Kidney tubule cell (primary cell): Measurements from ENCODE around the gene REXO1.
A peak's percentile ranks its signal among the peaks of the same experiment; 100 is the strongest.

Source experiments
- DNase-seq: peaks from one replicate; pipeline ENCODE4 v3.0.0-alpha.2; 2018; ENCODE audit warnings: low spot score

REXO1 gene

DNA sequence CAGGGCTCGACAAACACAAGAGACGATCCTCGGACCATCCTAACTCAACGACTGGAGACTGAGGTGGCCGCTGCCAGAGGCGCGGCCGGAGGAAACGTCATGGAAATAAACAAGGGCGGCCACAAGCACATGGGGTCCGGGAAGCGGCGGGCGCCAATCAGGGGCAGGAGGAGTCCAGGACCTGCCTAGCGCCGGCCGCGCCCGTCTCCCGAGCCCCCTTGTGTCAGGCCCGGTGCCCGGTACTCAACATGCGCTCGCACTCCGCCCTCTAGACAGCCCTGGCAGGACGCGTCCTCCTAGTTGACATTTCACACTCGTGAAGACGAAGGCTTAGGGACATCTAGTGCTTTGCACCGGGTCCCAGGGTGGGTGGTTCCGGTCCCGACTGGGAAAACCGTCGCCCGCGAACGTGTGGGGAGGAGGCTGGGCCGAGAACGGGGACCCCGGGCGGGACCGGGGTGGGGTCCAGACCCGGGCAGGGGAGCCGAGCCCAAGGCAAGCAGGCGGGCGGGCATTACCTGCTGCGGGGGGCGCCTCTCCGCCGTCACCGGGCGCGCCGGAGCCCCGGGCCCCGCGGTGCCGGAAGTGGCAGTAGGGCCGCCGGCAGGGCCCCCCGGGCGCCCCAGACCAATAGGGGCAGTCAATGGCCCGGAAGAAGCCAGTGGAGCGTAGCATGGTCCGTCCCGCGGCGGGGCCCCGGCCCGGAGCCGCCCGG lies 442 bp downstream of the REXO1 start:
- peak; percentile 63 for DNase-seq

DNA sequence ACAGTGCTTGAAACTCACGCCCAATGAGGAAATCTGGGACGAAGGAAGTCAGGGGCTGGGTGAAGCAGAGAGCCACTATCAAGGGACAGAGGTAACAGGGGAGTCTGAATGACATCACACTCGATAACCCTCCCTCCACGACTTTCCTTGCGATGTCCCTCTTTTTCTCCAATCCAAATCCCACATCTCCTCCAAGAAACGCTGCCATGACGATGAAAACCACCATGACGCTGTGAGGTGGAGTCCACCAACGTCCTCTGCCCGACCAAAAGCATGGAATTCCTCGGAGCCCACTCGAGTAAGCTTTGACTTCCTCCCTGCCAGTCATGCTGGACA lies 967 bp downstream of the REXO1 start:
- no peak for DNase-seq

DNA sequence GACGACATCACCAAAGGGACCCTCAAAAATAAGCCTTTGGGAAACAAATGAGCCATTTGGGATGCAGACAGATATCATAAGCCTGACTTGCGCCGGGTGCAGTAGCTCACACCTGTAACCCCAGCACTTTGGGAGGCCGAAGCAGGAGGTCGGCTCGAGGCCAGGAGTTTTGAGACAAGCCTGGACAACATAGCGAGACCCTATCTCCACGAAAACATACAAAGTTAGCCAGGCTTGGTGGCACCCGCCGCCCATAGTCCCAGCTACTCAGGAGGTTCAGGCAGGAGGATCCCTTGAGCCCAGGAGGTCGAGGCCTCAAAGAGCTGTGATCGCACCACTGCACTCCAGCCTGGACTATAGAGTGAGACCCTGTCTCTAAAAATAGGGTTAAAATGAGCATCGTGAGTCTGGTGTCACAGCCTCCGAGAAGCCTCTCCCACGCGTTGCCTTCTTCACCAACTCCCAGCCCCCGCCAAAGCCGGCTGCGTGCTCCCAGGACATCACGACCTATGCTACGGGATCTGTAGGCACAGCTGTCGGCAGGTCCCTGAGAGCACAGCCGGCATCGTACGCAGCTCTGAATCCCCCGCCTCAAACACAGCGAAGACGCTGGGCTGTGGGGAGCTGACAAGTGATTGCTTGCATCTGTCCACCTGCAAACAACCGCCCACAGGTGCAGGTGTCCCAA lies 1.6 kb downstream of the REXO1 start:
- no peak for DNase-seq

DNA sequence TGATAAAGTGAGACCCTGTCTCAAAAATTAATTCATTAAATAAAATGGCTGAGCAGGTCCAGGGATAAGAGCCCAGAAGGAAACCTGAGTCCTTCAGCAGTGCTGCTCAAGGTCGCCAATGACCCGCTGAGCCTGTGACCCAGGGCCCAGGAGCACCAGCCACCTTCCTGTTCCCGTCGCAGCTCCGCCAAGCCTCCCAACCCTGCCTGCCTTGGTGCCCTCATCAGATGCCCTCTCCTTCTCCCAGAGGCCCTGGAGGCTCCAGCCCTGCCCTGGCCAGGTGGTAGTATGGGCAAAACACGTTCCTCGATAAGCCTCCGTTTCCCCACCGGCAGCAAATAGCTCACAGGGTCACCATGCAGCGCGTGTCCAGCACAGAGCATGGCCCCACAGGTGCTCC lies 2.6 kb downstream of the REXO1 start:
- DNase-seq = no peak

DNA sequence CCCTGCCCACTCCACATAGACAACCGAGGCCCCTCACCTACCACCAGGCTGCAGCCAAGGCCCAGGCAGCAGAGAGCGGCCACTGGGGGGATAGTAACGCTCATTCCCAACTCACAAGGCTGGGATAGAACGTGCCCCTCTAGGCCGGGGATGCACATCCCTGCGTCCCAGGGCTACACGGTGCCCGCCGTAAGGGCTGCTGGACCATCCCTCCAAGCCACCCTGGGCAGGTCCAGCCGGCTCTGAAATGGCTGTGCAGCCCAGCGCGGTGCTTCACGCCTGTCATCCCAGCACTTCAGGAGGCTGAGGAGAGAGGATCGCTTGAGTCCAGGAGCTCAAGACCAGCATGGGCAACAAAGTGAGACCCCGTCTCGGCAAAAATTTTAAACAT lies 3.2 kb downstream of the REXO1 start:
- no peak for DNase-seq

DNA sequence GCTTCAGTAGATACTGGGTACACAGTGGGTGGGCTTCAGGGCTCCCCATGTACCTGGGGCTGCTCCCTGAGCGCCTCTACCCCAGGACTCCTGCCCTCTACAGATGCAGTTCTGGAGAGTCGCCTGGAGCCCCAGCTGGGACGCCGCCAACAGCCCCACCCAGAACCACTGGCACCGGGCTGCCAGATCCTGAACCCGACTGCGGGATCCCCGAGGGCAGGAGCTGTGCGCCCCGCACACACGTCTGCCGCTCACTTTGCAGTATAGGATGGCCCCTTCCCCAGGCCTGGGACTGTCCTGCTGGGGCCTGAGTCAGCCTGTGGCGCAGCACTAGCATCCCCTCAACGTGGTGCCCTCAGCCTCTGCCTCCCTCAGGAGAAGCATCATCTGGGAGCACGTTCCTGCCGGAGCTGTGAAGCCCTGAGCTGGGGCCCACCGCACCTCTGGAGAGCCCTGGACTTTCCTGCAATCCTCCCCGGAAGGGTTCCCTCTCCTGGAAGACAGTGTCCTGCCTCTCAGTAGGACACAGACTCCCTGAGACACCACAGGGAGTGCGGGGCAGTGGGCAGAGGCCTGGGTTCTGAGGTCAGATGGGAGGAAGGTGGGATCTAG lies 3.7 kb downstream of the REXO1 start:
- DNase-seq = no peak

DNA sequence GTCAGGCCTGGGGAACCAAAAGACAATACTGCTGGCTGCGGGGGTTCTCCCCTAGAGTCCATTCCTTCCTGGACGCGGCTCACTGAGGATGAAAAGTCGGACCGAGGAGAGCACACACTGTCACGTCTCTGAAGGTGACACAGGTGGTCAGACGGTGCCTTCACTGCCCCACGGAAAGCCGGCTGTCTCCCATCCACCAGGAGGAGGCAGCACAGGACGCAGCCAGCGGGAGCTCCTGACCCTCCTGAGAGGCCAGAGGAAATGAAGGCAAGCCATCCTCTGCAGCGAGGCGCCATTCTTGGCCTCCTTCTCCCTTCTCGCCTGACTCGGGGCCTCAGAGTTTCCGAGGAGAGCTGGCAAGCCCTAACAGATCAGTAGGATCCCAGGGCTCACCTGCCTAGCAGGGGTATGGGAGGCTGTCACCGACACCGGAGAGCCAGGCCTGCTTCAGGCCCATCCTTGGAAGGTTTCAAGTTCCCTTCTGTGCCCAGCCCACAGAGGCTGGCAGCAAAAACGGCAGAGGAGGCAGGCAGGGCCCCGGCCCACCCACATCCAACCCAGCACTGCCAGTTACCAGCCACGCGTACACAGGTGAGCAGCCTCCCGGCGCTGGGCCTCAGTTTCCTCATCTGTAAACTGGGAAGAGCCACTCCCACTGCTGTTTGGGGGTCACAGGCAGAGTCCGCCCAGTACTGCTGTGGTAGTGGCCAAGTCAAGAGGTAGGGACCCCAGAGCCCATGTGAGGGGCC lies 4.5 kb downstream of the REXO1 start:
- DNase-seq = no peak

DNA sequence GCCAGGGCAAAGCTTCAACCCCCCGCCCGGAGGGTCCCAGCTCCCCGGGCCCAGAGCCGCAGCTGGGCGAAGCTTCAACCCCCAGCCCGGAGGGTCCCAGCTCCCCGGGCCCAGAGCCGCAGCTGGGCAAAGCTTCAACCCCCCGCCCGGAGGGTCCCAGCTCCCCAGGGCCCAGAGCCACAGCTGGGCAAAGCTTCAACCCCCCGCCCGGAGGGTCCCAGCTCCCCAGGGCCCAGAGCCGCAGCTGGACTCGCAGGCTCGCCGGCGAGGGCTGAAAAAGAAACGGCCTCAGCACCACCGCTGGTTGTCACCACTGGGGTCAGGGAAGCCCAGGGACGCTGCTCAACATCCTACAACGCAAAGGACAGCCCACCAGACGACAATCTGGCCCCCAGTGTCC lies 5.2 kb downstream of the REXO1 start:
- no peak for DNase-seq

DNA sequence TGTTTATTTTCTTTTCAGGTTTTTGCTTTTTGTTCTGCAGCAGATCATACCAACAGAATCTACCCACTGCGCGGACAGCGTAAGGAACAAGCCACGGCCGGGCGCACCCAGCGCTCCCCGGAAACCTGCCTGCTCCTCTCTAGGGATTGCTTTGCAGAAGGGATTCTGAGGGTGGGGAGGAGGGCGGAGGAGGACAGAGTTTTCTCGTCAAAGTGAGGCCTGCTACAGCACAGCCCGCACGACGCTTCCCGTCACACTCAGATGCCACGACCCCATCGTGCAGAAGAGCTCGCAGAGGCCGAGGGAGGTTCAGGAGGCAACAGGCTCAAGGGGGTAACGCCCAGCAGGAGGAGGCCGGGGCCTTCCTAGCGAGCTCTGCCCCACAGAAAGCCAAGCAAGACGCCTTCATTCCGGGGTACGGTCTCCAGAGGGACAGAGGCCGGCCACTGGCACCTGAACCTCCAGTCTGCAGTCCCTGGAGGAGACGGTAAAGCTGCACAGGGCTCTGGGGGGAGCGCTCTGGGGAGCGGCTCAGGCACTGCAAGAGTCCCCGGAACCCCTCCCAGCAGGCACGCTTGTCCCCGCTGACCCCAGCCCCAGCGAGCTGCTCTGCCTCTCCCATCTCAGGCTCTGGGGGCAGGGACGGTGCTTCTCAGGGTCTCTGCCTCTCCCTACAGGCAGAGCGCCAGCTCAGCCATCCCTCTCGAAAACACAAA lies 6.9 kb downstream of the REXO1 start:
- DNase-seq = no peak

DNA sequence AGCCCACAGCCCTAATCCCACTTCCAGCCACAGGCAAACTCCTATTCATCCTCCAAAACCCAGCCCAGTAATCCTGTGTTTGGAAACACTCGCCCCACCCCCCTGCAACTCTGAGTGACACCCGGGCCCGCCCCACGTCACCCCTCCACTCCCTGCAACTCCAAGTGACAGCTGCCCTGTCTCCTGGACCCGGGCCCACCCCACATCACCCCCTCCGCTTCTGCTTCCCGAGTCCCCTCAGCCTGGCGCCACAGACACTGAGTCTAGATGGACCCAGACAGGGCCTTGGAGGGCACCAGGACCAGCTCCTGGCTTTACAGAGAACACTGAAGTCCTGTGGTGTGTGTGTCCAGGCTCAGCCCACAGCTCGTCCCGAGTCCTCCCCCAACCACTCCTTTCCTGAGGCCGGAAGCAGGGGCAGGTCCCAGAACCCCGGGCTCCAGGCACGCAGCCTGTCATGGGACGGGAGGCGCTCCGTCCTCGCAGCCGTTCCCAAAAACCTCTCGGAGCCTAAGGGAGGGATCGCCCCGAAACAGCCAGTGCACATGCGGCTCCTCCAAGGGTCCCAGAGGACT lies 7.7 kb downstream of the REXO1 start:
- DNase-seq = no peak

DNA sequence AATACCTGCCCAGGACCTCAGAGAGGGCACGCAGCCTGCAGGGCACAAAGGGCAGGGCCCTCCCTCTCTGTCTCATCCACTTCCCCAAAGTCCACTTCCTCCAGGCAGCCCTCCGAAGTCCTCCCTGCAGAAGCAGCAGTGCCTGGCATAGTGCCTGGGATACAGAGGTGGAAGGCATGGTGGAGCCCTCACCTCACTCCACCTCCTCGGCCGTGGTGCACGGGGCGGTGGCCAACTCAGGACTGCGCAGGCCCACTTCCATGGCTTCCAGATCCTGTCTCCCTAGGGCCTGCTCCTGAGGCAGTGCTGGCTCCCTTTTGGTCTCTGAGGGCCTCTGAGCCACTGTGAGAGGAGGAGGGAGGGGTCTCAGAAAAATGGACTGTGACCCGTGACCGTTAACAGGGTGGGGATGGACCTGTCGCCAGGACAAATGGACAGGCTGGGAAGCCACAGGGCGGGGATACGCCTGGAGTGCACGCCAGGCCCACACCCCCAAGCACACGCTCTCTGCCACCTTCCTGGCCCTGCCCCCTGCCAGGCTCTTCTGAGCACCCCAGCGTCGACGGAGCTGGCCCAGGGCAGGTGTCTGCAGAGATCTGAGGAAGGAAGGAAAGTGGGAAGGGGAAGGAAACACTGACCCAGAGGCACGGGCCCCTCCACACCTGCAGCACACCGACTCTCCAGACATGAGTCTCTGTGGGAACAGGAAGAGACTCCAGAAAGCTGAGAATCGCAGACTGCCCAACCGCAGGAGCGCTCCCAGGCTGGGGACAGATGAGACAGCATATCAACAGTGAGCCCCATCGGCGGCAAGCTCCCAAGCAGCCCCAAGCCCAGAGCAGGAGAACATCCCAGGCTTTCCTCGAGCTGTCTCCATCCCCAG lies 8.4 kb downstream of the REXO1 start:
- no peak for DNase-seq

DNA sequence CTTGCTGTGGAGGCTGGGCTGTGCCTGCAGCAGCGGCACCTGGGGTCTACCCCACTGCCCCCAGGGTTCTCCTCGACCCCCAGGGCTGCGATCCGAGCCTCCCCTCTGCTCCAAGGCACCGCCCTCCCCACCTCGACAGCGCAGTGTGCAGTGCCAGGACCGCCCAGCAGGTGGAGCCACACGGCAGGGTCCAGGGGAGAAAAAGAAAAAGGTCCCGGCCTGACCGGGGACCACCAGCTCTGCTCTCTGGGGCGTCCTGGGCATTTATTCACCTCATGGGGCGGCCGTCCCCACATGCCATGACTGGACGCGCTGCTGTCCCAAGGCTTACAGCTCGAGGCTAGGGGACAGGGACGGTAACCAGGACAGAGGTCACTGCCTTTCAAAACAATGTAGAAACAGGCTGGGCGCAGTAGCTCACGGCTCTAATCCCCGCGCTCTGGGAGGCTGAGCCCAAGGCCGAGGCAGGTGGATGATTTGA lies 10.6 kb downstream of the REXO1 start:
- DNase-seq = peak; percentile 41

DNA sequence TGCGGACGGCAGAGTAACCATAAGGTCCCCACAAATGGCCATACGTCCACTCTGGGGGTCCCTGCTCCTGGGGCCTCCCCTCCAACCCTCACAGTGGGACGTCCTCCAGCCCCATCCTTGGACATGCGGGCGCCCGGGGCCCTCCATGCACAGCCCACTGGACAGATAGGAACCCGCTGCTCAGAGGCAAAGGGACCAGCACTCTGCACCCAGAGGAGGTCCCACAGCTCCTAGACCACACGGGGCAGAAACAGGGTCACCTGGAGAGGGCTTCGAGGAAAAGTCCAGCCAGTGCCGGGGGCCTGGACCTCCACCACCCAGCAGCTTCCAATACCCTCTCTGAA lies 11.1 kb downstream of the REXO1 start:
- no peak for DNase-seq

DNA sequence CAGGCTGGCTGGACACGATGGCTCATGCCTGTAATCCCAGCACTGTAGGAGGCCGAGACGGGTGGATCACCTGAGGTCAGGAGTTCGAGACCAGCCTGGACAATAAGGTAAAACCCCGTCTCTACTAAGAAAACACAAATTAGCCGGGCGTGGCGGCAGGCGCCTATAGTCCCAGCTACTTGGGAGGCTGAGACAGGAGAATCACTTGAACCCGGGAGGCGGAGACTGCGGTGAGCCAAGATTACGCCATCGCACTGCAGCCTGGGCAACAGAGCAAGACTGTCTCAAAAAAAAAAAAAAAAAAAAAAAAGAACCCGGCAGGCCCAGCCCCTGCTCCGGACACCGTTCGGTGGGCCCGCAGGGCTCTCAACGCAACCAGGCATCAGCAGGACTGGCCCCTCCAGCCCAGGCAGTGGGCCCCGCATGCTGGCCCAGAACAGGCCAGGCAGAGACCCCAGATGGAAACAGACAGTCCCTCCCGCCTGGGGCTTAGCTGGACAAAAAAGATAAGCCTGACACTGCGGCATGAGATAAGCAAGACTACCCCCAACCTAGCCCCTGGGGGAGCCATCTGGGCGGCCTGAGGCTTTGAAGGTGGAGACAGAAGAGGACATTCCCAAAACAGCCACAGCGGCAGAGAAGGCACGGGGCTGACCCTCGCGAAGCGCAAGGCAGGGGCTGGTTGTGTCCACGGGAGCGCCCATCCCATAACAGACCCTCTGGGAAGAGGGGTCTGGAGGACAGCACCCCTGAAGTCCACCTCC lies 11.6 kb downstream of the REXO1 start:
- DNase-seq = no peak

DNA sequence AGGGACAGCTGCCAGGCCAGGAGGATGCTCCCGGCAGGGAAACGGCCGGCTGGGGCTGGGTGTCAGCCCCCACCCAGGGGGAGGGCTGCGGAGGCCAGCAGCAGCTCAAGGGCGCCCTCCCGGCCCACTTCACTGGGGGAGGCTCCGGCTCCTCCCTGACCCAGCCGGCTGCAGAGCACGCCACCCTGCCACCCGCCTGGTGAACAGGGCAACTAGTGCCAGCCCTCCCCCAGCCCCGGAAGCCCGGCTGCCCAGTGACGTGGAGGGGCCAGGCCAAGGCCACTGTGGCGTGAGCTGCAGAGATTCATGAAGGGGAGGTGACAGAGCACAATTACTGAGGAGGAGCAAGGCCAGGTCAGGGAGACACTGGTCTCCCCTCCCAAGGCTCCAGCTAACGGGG lies 14.7 kb downstream of the REXO1 start:
- peak; percentile 43 for DNase-seq

DNA sequence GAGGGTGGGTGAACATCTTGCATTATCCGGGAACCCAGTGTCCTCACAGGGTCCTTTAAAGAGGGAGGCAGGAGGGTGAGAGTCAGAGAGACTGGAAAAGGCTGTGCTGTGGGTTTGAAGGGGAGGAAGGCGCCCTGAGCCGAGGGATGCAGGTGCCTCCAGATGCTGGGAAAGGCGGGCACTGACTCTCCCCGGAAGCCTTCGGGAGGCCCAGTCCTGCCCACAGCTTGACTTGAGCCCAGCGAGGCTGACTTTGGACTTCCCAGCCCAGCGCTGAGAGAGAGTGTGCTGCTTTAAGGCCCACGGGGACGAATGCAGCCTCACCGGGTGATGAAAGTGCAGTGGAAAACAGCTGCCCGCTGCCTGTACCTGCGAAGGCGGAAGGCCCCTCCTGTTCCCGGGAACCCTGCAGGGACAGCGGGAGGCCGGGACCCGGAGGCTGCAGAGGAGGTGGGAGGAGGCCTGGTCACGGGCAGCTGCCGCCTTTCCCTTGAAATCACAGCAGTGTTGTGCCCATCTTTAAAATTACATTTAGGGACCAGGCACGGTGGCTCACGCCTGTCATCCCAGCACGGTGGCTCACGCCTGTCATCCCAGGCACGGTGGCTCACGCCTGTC lies 16.1 kb downstream of the REXO1 start:
- no peak for DNase-seq

DNA sequence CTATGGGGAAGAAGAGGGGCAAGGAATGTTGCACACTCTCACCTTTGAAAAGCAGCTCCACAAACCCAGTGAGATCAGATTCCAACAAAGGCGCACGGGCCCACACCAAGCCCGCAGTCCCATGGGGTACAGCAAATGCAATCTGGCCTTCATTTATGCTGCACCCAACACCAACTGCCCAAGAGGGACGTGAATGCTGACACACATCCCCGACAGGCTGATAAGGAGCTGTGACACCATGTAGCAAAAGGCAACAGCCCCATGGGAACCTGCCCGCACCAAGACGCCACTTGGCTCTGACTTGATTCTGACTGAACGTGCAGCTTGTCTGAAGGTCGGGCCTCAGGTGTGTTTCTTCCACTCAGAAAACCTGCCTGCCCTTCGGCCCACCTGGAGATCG lies 17.3 kb downstream of the REXO1 start:
- DNase-seq = no peak

DNA sequence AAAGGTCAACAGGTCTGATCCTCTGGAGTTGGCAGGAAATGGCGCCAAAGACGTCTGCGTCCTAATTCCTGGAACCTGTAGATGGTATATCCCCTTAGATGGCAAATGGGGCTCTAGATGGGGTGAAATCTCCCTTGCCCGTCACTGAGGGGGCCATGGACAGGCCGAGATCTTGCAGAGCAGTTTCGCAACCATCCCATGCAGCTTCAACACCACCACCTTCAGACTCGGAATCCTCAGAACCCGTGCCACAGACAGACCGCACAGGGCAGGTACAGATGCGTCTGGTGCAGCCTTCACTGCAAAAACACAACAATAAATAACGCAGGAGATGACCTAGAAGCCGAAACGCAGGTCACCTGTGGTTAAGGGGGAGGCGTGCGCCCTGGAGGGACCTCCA lies 17.7 kb downstream of the REXO1 start:
- no peak for DNase-seq

DNA sequence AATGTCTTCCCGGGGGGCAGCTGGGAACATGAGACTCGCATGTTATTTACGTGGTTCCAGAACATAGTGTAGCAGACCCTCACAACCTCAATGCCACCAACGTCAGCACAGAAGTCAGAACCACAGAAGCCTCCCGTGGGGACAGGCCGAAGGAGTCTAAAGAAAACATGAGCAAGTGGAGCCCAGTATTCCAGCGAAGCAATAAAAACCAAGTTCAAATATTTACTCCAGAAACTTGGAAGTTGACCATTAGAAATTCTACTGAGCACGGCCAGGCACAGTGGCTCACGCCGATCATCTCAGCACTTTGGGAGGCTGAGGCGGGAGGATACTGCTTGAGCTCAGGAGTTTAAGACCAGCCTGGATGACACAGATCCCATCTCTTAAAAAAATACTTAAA lies 18.3 kb downstream of the REXO1 start:
- no peak for DNase-seq
